ENCODE results near the gene EFHC2. TPM values are rescaled to one million over a fixed set of nuclear protein-coding genes. Genes with fewer than 3 reads are reported as not detected.

EFHC2 gene
- total and polyA plus RNA-seq, 4 donors = 0.08 to 0.56 TPM; not detected in 2

DNA sequence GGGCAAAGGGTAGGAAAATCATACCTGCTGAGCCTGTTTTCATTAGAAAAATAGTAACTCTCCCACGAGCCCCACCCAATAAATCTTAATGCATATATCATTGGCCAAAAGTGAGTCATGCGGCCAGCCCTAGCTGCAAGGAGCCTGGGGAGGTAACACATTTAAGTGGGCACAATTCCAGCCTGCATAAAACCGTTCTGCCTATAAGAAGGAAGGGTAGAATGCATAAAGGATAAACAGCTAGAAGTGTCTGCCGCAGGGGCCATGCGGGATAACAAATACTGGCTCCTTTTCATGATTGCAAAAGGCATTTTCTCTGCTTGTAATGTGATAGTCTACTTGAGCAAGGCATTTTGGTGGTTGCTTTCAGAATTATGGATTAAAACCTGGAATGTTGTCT, 37.1 kb downstream of the EFHC2 start:
- Histone ChIP-seq H3K4me1 (ENCODE audit: control insufficient read depth in 4 of 4, insufficient read depth in 4 of 4, low read length in 3 of 4) (no peaks in the 10 kb centered on the region), H3K4me3 (ENCODE audit: low read depth in 1 of 3, low read length in 3 of 3) (no peak overlapping the region), H3K9ac (ENCODE audit: low read depth in 1 of 2, low read length in 2 of 2) (no peak overlapping the region), H3K36me3 (ENCODE audit: control insufficient read depth in 4 of 4, insufficient read depth in 3 of 4, low read depth in 1 of 4, low read length in 3 of 4) (no peaks in the 10 kb centered on the region), H3K27me3 (ENCODE audit: control insufficient read depth in 4 of 4, insufficient read depth in 4 of 4, low read length in 3 of 4) (no peaks in the 10 kb centered on the region), H3K9me3 (ENCODE audit: control insufficient read depth in 4 of 4, low read length in 3 of 4) (no peaks in the 10 kb centered on the region), H3K27ac (ENCODE audit: low read depth in 1 of 2, low read length in 2 of 2) (no peak overlapping the region)
- 78% methylated on average over 5 of the region's 5 CpGs for WGBS
- TF ChIP-seq YY1 (IDR thresholded peaks at IDR 0.05) (no peak), SP1 (IDR thresholded peaks at IDR 0.05) (no peak), NR2F2 (IDR thresholded peaks at IDR 0.05) (no peak), HNF4A (conservative IDR thresholded peaks at IDR 0.05) (no peak), EGR1 (IDR thresholded peaks at IDR 0.05; ENCODE audit: low read depth in 2 of 2) (no peak)
- TF ChIP-seq, protein P1, sequence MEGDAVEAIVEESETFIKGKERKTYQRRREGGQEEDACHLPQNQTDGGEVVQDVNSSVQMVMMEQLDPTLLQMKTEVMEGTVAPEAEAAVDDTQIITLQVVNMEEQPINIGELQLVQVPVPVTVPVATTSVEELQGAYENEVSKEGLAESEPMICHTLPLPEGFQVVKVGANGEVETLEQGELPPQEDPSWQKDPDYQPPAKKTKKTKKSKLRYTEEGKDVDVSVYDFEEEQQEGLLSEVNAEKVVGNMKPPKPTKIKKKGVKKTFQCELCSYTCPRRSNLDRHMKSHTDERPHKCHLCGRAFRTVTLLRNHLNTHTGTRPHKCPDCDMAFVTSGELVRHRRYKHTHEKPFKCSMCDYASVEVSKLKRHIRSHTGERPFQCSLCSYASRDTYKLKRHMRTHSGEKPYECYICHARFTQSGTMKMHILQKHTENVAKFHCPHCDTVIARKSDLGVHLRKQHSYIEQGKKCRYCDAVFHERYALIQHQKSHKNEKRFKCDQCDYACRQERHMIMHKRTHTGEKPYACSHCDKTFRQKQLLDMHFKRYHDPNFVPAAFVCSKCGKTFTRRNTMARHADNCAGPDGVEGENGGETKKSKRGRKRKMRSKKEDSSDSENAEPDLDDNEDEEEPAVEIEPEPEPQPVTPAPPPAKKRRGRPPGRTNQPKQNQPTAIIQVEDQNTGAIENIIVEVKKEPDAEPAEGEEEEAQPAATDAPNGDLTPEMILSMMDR (IDR thresholded peaks at IDR 0.05; ENCODE audit: low read depth, low read length, missing input control) = no peak
- no peak for DNase-seq (ENCODE audit: low spot score)

DNA sequence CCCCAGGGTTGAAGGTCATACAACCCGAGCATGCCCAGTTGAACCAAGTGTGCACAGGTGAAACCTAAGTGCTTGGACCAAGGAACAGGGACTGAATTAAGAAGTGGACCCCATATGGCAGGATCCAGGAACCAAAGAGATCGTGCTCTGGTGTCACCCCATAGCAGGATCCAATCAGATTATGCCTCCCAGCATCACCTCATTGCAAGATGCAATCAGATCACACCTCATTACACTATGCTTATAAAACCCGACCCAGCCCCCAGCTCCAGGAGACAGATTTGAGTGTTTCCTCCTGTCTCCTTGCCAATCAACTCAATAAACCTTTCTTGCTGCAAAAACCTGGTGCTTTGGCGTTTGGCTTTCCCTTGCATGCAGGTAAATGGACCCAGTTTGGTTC, 37.6 kb downstream of the EFHC2 start:
- Histone ChIP-seq H3K4me3 (ENCODE audit: low read depth in 1 of 3, low read length in 3 of 3) (no peak overlapping the region), H3K4me1 (ENCODE audit: control insufficient read depth in 4 of 4, insufficient read depth in 4 of 4, low read length in 3 of 4) (no peaks in the 10 kb centered on the region), H3K36me3 (ENCODE audit: control insufficient read depth in 4 of 4, insufficient read depth in 3 of 4, low read depth in 1 of 4, low read length in 3 of 4) (no peaks in the 10 kb centered on the region), H3K9ac (ENCODE audit: low read depth in 1 of 2, low read length in 2 of 2) (no peak overlapping the region), H3K27me3 (ENCODE audit: control insufficient read depth in 4 of 4, insufficient read depth in 4 of 4, low read length in 3 of 4) (no peaks in the 10 kb centered on the region), H3K9me3 (ENCODE audit: control insufficient read depth in 4 of 4, low read length in 3 of 4) (no peaks in the 10 kb centered on the region), H3K27ac (ENCODE audit: low read depth in 1 of 2, low read length in 2 of 2) (no peak overlapping the region)
- WGBS = 83% methylated on average over 4 of the region's 4 CpGs
- TF ChIP-seq RXRA (IDR thresholded peaks at IDR 0.05) (no peak), NR2F2 (IDR thresholded peaks at IDR 0.05) (no peak), FOXA2 (IDR thresholded peaks at IDR 0.05) (no peak), EGR1 (IDR thresholded peaks at IDR 0.05; ENCODE audit: low read depth in 2 of 2) (no peak), SP1 (IDR thresholded peaks at IDR 0.05) (no peak)
- TF ChIP-seq, protein P1 (IDR thresholded peaks at IDR 0.05; ENCODE audit: low read depth, low read length, missing input control) = no peak
- TF ChIP-seq, protein P2, sequence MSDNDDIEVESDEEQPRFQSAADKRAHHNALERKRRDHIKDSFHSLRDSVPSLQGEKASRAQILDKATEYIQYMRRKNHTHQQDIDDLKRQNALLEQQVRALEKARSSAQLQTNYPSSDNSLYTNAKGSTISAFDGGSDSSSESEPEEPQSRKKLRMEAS (IDR thresholded peaks at IDR 0.05) = no peak
- no peak for DNase-seq (ENCODE audit: low spot score)

DNA sequence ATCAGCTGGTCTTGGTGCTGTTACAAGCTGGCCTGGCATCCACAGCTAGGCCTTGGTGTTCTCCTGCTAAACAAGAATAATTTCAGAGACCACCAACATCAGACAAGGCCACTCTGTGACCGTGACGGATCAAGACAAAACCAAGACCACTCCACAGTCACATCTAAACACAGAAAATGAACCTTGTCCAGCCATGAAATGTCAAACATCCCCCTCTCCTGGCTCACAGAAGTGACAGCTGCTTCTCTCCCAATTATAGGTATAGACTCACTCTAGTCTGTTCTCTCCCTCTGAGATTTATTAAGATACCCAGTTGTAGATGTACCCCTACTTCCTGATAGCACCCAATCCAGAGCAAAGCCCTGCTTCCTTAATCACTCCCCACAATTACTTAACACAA, 40.4 kb downstream of the EFHC2 start:
- 91% methylated on average over 2 of the region's 2 CpGs for WGBS
- TF ChIP-seq RXRA (IDR thresholded peaks at IDR 0.05) = no peak
- TF ChIP-seq FOXA1 (IDR thresholded peaks at IDR 0.05) = no peak
- TF ChIP-seq RAD21 (IDR thresholded peaks at IDR 0.05) = no peak
- no peak for TF ChIP-seq NR2F2 (IDR thresholded peaks at IDR 0.05)
- TF ChIP-seq YY1 (IDR thresholded peaks at IDR 0.05) = no peak
- no peak for TF ChIP-seq FOXA2 (IDR thresholded peaks at IDR 0.05)
- TF ChIP-seq, protein P3, sequence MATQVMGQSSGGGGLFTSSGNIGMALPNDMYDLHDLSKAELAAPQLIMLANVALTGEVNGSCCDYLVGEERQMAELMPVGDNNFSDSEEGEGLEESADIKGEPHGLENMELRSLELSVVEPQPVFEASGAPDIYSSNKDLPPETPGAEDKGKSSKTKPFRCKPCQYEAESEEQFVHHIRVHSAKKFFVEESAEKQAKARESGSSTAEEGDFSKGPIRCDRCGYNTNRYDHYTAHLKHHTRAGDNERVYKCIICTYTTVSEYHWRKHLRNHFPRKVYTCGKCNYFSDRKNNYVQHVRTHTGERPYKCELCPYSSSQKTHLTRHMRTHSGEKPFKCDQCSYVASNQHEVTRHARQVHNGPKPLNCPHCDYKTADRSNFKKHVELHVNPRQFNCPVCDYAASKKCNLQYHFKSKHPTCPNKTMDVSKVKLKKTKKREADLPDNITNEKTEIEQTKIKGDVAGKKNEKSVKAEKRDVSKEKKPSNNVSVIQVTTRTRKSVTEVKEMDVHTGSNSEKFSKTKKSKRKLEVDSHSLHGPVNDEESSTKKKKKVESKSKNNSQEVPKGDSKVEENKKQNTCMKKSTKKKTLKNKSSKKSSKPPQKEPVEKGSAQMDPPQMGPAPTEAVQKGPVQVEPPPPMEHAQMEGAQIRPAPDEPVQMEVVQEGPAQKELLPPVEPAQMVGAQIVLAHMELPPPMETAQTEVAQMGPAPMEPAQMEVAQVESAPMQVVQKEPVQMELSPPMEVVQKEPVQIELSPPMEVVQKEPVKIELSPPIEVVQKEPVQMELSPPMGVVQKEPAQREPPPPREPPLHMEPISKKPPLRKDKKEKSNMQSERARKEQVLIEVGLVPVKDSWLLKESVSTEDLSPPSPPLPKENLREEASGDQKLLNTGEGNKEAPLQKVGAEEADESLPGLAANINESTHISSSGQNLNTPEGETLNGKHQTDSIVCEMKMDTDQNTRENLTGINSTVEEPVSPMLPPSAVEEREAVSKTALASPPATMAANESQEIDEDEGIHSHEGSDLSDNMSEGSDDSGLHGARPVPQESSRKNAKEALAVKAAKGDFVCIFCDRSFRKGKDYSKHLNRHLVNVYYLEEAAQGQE (IDR thresholded peaks at IDR 0.05) = no peak
- no peak for TF ChIP-seq EGR1 (IDR thresholded peaks at IDR 0.05; ENCODE audit: low read depth in 2 of 2)
- TF ChIP-seq, protein P1 (IDR thresholded peaks at IDR 0.05; ENCODE audit: low read depth, low read length, missing input control) = no peak
- TF ChIP-seq, protein P4, sequence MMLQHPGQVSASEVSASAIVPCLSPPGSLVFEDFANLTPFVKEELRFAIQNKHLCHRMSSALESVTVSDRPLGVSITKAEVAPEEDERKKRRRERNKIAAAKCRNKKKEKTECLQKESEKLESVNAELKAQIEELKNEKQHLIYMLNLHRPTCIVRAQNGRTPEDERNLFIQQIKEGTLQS (IDR thresholded peaks at IDR 0.05) = no peak
- TF ChIP-seq HNF4A (conservative IDR thresholded peaks at IDR 0.05) = no peak
- TF ChIP-seq, protein P5, sequence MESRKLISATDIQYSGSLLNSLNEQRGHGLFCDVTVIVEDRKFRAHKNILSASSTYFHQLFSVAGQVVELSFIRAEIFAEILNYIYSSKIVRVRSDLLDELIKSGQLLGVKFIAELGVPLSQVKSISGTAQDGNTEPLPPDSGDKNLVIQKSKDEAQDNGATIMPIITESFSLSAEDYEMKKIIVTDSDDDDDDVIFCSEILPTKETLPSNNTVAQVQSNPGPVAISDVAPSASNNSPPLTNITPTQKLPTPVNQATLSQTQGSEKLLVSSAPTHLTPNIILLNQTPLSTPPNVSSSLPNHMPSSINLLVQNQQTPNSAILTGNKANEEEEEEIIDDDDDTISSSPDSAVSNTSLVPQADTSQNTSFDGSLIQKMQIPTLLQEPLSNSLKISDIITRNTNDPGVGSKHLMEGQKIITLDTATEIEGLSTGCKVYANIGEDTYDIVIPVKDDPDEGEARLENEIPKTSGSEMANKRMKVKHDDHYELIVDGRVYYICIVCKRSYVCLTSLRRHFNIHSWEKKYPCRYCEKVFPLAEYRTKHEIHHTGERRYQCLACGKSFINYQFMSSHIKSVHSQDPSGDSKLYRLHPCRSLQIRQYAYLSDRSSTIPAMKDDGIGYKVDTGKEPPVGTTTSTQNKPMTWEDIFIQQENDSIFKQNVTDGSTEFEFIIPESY (IDR thresholded peaks at IDR 0.05) = no peak

More for the DNA sequence above, 40.4 kb downstream of the EFHC2 start:
- no peak overlapping the region for H3K4me3 ChIP-seq (ENCODE audit: low read depth in 1 of 3, low read length in 3 of 3)
- DNase-seq (ENCODE audit: low spot score) = no peak
- no peaks in the 10 kb centered on the region for H3K27me3 ChIP-seq (ENCODE audit: control insufficient read depth in 4 of 4, insufficient read depth in 4 of 4, low read length in 3 of 4)
- no peaks in the 10 kb centered on the region for H3K4me1 ChIP-seq (ENCODE audit: control insufficient read depth in 4 of 4, insufficient read depth in 4 of 4, low read length in 3 of 4)
- no peak overlapping the region for H3K27ac ChIP-seq (ENCODE audit: low read depth in 1 of 2, low read length in 2 of 2)
- no peak overlapping the region for H3K9ac ChIP-seq (ENCODE audit: low read depth in 1 of 2, low read length in 2 of 2)
- no peaks in the 10 kb centered on the region for H3K9me3 ChIP-seq (ENCODE audit: control insufficient read depth in 4 of 4, low read length in 3 of 4)
- no peaks in the 10 kb centered on the region for H3K36me3 ChIP-seq (ENCODE audit: control insufficient read depth in 4 of 4, insufficient read depth in 3 of 4, low read depth in 1 of 4, low read length in 3 of 4)

All from liver (tissue), 9 donors.